Colonic mucosa (tissue), 4 donors: ENCODE measurements around the gene IL4R. TPM values are rescaled to one million over a fixed set of nuclear protein-coding genes. Genes with fewer than 3 reads are reported as not detected.

ENCODE experiments used
- DNase-seq: peaks from one replicate; pipeline ENCODE4 v3.0.0-alpha.2; 2020
- H3K27ac ChIP-seq: fragments of 200-600 bp; one replicate; pipeline ENCODE4 v1.8.0; 2021
- H3K27me3 ChIP-seq: fragments of 200-600 bp; one replicate; pipeline ENCODE4 v1.8.0; 2021
- H3K36me3 ChIP-seq: fragments of 200-600 bp; one replicate; pipeline ENCODE4 v1.8.0; 2021
- H3K4me1 ChIP-seq: fragments of 200-600 bp; one replicate; pipeline ENCODE4 v1.8.0; 2021; ENCODE audit warnings: mild to moderate bottlenecking
- H3K4me3 ChIP-seq: fragments of 200-600 bp; one replicate; pipeline ENCODE4 v1.8.0; 2021
- H3K9ac ChIP-seq, 2 donors: one replicate each; pipeline ENCODE4 v1.7.0; 2013; ENCODE audit warnings: control low read depth in 2 of 2, low read depth in 2 of 2, low read length in 2 of 2
- H3K9me3 ChIP-seq: fragments of 200-600 bp; one replicate; pipeline ENCODE4 v1.8.0; 2021
- CTCF ChIP-seq: fragments of 200-600 bp; IDR thresholded peaks from one replicate; pipeline ENCODE4 v1.8.0; 2022; ENCODE audit warnings: antibody characterized with exemption, mild to moderate bottlenecking
- intact Hi-C: fragments of 100-400 bp; cut with DNase I; formaldehyde crosslinking; loops from one replicate; pipeline ENCODE4 v1.14.1; 2022
- total RNA-seq, 2 donors: library from RNA; stranded (reverse); fragmentation: NEBNext Ultra II Directional in 1 of 2; extraction: Animal tissue kit (Norgen Biotek cat#: 25700) in 1 of 2; gene quantifications; one replicate each; pipeline ENCODE4 v1.2.1, GENCODE V29; 2021
- donor health status: healthy.
- donor health status: DM: no; HTN: no; CAD: no.
- donor health status: DM: no; HTN: no; CAD: no.

Gene IL4R
- total RNA-seq, 2 donors from 2014 or later: 74.8 to 80.0 TPM

GRCh38 chr16:27275394-27275793 lies 38.4 kb upstream of the IL4R start:
- no peak for DNase-seq
- intact Hi-C loops: no loop called here
- Histone ChIP-seq H3K36me3 (no peaks in the 10 kb centered on the region), H3K27me3 (no peaks in the 10 kb centered on the region), H3K9ac (no peak overlapping the region), H3K4me1 (peaks cover 2% of the 10 kb centered on the region), H3K4me3 (no peak overlapping the region), H3K27ac (no peak overlapping the region), H3K9me3 (no peaks in the 10 kb centered on the region)
- TF ChIP-seq CTCF: no peak

GRCh38 chr16:27281243-27281642 lies 32.5 kb upstream of the IL4R start:
- no peaks in the 10 kb centered on the region for H3K27me3 ChIP-seq
- no peaks in the 10 kb centered on the region for H3K9me3 ChIP-seq
- TF ChIP-seq CTCF: no peak
- no peak overlapping the region for H3K27ac ChIP-seq
- intact Hi-C loops: no loop called here
- no peak for DNase-seq
- H3K4me1 ChIP-seq: no peaks in the 10 kb centered on the region
- H3K9ac ChIP-seq: no peak overlapping the region
- no peaks in the 10 kb centered on the region for H3K36me3 ChIP-seq
- no peak overlapping the region for H3K4me3 ChIP-seq

- TF ChIP-seq CTCF: no peak
- intact Hi-C loops: no loop called here
- Histone ChIP-seq H3K9me3 (no peaks in the 10 kb centered on the region), H3K4me3 (no peak overlapping the region), H3K4me1 (no peaks in the 10 kb centered on the region), H3K9ac (no peak overlapping the region), H3K27ac (no peak overlapping the region), H3K27me3 (no peaks in the 10 kb centered on the region), H3K36me3 (no peaks in the 10 kb centered on the region)
- peak; percentile 3 for DNase-seq
These were observed 28.7 kb upstream of the IL4R start for GRCh38 chr16:27284865-27285675.

- no peaks in the 10 kb centered on the region for H3K27me3 ChIP-seq
- H3K27ac ChIP-seq: peak overlapping the region; percentile 31
- H3K9ac ChIP-seq: no peak overlapping the region
- no peak overlapping the region for H3K4me3 ChIP-seq
- H3K36me3 ChIP-seq: no peaks in the 10 kb centered on the region
- H3K9me3 ChIP-seq: no peaks in the 10 kb centered on the region
- intact Hi-C loops: no loop called here
- TF ChIP-seq CTCF: no peak
- H3K4me1 ChIP-seq: no peaks in the 10 kb centered on the region
- DNase-seq: peak; percentile 34
These were observed 28.0 kb upstream of the IL4R start for GRCh38 chr16:27285676-27286196.

GRCh38 chr16:27286451-27286850 lies 27.3 kb upstream of the IL4R start:
- Histone ChIP-seq H3K27me3 (no peaks in the 10 kb centered on the region), H3K4me3 (no peak overlapping the region), H3K9me3 (no peaks in the 10 kb centered on the region), H3K9ac (no peak overlapping the region), H3K36me3 (no peaks in the 10 kb centered on the region), H3K4me1 (no peaks in the 10 kb centered on the region), H3K27ac (peak overlapping the region; percentile 31)
- intact Hi-C loops: no loop called here
- TF ChIP-seq CTCF: no peak
- no peak for DNase-seq
